Forelimb muscle (tissue), 1 donor: ENCODE results near the gene PTRHD1. TPM values are rescaled to one million over a fixed set of nuclear protein-coding genes. Genes with fewer than 3 reads are reported as not detected.

Experiments
- DNase-seq: peaks from one replicate; pipeline ENCODE4 v3.0.0-alpha.2; 2013; ENCODE audit warnings: low read depth
- polyA plus RNA-seq: library from polyadenylated mRNA; unstranded; fragments of 120-200 nt; gene quantifications from one replicate; pipeline ENCODE4 v1.2.1, GENCODE V29; 2013; ENCODE audit not compliant: insufficient read length

PTRHD1 gene
- polyA plus RNA-seq, 1 donor: 43.7 TPM

- DNase-seq: no peak
These were observed 37.2 kb upstream of the PTRHD1 start for GRCh38 chr2:24830351-24830750.

- no peak for DNase-seq
These were observed 35.2 kb upstream of the PTRHD1 start for GRCh38 chr2:24828238-24828996.

DNA sequence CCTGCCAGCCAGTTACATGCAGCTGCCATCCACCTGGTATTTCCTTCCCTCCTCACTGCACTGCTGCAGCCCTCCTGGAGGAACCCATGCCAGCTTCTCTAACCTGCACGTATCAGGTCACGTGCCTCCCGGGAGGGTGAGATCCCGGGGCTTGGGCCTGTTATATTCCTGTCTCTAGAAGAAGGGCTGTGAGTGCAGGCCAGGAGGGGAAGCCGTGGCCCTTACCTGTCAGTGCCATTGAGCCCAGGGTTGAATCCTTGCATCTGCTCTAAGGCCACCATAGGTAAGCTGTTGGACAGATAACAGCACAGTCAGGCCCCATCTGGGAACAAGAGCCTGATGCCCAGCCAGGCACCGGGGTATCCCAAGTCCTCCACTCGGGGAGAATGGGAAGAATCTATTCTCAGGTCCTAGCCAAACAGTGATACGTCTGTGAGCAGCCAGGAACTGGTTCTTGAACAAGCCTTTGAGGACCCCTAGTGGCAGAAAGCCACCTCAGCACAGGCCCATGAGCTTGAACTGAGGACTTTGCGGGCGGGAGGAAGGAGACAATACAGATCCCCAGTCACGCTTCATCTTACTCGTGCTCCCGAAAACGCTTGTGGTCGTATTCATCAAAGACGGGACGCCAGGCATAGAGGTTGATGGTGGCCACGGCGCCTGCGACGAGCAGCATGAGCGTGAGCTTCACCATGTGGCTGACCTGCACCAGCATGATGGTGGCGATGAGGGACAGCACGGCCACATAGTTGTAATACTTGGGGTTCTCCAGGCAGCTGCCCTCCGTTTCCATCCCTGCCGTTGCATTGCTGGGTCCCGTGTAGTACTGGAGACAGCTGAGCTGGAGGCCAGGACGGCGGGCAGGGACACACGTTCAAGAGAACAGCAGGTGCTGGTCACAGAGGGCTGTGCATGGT lies 34.4 kb upstream of the PTRHD1 start:
- peak; percentile 81 for DNase-seq

DNA sequence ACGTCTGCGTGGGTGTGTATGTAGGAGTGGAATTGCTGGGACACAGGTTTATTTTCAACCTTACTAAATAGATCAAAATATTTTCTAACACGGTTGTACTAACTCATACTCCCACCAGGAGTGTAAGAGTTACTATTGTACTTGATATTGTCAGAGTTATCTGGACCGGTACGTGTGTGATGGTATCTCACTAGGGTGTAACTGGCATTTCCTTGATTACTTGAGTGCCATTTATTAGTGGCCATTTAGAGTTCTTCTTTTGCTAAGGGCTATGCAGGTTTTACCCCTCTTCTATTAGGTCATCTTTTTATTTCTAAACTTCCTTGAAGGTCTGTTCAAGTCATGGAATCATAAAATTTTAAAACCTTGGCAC lies 33.6 kb upstream of the PTRHD1 start:
- no peak for DNase-seq

DNA sequence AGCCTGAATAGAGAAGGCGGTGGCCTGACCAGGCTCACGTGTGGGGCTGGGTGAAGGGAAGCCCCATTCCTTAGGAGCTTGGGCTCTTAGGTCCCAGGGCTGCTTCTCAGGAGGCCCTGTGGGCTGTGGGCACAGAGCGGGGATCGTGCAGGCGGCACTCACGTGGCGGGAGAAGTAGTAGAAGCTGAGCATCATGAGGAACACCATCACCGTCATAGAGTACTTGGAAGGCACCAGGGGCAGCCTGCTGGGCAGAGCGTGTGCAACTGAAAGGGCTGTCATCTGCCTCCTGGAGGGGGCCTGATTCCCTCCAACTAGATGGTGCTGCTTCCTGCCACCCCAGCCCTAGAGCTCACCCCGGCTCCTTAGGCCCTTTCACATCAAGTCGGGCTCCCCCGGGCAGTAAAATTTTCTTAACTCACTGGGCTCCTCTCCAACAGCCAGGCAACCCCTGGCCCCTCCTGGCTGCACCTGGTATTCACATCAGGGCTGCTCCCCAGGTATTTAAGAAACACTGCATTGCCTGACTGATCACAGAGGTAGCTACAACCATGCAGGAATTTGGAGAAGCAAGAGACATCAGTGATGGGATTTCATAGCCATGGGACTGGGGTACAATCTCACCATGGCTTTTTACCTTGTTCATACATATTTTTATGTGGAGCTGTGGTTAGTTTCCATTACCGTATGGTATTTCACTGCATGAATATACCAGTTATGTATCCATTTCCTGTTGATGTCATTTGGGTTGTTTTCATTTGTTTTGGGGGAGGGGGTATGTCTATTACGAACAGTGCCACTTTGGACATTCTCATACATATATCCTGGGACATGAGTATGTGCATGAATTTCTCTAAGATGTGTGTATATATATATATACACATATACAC lies 32.9 kb upstream of the PTRHD1 start:
- no peak for DNase-seq

- no peak for DNase-seq
These were observed 32.0 kb upstream of the PTRHD1 start for GRCh38 chr2:24824966-24825882.

DNA sequence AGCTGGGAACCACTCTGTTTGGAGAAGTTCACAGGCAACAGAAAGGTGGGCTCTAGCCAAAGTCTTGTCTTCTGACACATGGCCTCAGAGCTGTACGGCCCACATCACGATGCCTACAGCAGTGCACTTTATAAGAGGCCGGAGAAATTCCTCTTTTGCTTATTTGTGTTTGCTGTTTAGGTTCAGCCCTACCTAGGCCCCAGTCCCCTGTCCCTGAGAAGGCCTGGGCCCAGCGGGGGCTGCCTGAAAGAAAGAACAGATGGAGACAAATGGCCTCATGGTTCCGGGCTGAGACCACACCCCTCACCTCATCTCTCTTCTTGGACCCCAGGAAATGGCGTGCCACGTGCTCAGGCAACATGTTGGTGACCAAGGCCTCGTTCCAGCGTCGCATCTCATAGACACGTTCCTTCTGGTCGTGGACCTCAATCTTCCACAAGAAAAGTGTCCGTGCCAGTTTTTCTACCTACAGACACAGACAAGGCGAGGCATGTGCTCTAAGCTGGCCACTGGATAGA lies 30.9 kb upstream of the PTRHD1 start:
- no peak for DNase-seq

DNA sequence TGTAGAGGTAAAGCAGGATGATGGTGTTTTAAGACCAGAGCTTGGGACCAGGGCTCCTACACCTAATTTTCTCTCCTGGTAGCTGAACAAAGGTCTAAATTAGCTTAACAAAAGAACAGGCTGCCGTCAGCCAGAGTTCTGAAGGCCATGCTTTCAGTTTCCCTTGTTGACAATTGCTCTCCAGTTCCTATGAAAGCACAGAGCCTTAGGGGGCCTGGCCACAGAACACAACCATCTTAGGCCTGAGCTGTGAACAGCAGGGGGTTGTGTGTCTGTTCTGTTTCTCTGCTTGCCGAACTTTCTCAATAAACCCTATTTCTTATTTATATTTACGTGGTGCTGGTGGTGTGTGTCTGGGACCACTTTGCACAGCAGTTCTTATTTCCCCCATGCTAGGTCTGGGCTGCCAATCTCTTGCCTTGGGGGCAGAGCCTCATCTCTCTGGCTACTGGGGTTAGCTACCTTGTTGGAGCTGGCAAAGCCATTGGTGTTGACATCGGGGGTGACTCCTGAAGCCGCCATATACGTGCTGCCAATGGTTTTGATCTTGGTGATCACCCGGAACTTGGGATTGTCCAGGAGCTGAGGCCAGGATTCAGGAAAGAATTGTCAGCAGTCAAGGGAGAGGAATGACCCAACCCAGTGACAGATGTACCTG lies 29.0 kb upstream of the PTRHD1 start:
- no peak for DNase-seq

DNA sequence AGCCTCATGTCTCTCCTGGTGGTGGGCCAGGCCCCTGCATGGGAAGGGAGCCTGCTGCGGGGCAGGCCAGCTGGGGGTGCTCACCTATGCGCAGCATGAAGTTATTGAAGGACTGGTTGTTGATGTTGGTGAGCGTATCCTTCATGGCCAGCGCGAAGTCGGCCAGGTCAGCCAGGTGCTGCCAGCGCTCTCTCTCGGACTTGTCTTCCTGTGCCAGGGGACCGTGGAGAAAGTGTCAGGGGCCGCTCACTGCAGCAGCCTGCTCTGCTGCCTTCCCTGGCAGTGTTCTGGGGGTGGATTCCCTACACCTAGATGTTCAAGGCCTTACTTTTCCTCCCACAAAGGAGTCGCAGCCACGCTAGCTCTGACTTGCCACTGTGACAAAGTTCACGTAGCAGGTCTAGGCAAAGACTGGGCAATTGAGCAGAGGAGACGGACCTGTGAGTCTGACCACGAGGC lies 28.3 kb upstream of the PTRHD1 start:
- no peak for DNase-seq

DNA sequence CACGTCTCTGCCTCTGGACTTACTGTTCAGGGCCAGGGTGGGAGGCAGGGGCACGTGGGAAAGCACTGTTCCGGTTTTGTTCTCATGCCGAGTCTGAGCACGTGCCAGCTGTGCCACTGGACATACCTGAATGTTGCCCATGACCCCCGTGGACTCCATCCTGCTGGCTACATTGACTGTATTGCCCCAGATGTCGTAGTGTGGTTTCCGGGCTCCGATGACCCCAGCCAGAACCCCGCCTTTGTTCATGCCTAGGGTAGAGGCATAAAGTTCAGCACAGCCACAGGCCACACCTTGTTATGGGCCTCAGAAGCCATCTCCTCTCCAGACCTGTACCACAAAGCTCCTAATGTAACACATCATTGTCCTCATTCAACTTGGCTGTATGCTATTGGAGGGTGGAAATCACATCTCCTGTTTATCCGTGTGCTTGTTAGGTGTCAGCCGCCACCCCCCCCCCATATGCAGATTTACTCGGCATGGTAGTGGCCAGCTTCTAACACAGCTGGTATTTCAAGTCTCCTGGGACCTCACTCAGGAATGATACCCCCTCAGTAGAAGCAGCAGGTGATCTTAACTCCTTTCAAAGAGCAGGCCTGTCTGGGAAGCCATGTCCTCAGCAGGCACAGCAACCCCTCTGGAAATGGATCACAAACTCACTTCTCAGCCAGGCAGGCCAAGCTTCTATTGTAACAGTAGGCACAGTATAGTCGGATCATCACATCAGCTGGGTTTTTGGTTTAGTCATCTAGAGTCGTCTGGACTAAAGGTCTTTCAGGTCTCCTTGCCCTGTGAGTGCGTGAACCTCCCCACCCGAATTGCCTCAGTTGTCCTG lies 27.6 kb upstream of the PTRHD1 start:
- no peak for DNase-seq

- DNase-seq: no peak
These were observed 27.0 kb upstream of the PTRHD1 start for GRCh38 chr2:24820175-24820513.

DNA sequence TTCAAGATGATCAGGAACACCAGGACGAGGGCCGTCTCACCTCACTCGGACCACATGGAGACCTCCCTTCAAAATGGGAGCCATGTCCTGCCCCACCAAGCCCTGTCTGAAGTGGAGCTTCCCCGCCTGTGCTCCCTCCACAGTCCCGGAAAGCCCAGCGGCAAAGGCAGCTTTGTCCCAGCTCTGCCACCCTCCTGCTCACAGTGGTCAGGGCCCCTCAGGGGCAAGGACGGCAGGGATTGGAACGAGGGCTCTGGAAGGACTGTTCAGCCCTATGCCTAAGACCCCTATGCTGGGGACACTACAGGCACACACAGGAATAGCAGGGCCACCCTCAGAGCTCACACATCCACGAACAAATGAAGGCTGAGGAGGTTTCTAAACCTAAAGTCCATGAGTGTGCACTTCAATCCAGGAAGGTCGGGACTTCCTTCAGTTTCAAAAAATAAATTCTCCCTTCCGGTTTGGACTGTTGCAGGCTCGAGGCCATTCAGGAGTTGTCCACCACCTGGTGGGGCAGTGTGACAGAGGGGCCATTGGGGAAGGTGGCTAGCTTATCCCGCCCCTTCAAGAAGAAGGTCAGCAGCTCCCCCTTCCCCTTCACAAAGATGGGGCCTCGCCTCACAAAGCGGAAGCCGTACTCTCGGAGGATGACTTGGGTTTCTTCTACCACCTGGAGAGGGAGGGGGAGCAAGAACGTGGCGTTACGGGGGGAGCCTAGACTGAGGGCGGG lies 26.4 kb upstream of the PTRHD1 start:
- no peak for DNase-seq

- no peak for DNase-seq
These were observed 25.6 kb upstream of the PTRHD1 start for GRCh38 chr2:24818721-24819167.

GRCh38 chr2:24816884-24817283 lies 23.7 kb upstream of the PTRHD1 start:
- no peak for DNase-seq

GRCh38 chr2:24816404-24816803 lies 23.2 kb upstream of the PTRHD1 start:
- DNase-seq: no peak

DNA sequence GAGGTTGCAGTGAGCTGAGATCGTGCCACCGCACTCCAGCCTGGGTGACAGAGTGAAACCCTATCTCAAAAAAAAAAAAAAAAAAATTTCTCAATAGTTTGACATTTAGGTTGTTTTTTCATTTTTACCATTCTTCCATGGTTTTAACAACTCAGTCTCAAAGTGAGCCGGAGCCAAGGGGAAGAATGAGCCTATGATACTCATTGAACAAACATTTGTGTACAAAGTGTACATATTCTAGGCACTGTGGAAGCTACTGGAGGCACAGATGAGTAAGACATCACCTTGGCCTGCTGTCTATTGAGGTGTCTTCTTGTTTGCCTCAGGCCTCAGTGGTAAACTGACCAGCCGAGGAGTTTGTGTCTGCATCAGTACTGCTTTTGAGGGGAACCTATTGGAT lies 22.0 kb upstream of the PTRHD1 start:
- no peak for DNase-seq

- DNase-seq: no peak
These were observed 21.3 kb upstream of the PTRHD1 start for GRCh38 chr2:24814516-24814915.

DNA sequence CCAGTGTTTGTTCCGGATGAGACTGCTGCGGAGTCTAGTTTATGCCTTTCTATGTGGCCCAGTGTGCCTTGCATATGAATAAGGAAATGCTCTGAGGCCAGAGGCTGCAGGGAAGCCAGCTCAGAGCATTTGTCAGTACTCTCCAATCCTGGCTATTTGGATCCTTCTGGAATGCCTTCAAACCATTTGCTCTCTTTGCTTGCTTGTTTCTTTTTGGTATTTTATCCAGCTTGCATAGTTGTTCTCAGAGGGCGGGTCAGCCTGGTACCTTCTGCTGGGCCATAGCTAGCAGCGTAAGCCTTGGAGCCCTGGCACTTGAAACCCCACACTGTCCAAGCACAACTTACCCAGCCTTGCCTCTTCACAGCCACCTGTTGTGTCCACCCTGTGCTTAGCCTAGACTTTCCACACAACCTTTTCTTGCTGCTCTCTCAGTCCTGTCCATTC lies 20.5 kb upstream of the PTRHD1 start:
- DNase-seq: no peak
